ENCODE results near the gene TNRC6A. TPM values are rescaled to one million over a fixed set of nuclear protein-coding genes. Genes with fewer than 3 reads are reported as not detected.

Gene TNRC6A
- total and polyA plus RNA-seq, 9 of the 15 experiments (the other 6 are each of a cell fraction or from before 2014, with no cell fraction given), result 3.4 to 32.1 (median 26.6) TPM

DNA sequence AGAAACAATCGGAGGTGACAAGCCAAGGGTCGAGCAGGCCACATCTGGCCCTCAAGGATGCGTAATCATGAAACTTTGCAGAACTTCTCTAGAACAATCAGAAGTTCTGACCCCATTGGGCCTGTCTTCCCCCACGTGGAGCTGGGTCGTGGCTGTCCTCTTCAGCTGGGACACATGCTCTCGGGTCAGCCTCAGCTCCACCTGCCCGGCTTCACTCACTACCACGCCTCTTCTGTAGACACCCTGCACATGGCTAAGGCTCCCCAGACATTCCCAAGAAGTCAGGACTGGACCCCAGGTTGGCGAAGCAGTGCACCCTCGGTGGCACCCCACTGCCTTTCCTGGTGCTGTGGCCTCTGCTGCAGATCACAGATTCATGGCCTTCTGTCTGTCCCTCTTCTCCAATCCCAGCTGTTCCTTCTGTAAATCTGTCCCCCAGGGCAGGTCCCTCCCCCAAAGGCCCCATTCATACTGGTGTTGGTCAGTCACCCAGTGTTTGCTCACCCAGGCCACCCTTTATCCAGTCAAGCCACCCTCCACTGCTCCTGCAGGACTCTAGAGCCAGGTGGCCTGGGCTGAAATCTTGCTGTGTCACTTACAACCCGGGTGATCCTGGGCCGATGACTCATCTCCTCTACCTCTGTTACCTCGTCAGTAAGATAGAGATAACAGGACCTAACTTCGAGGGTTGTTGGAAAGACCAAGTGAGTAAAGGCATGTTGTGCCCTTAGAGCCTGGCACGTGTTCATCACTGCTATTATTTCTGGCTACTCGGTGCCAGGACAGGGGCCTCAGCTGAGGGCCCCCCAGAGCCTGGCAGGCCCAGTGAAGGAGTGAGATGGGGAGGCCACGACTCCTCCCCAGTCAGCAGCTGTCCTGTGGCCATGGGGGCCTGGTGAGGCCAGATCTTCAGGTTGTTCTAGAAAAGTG, 114.9 kb downstream of the TNRC6A start (continued):
- TF ChIP-seq SREBF1 (IDR thresholded peaks at IDR 0.05; ENCODE audit: borderline replicate concordance, low read depth, low read length) (no peak), SP2 (IDR thresholded peaks at IDR 0.05; ENCODE audit: extremely low read depth, low read depth, low read length, poor library complexity, severe bottlenecking) (no peak), KAT8 (IDR thresholded peaks at IDR 0.05; ENCODE audit: low read depth) (no peak), GTF2E2 (tag; IDR thresholded peaks at IDR 0.05) (no peak), KDM2B (CRISPR knock-in tag; IDR thresholded peaks at IDR 0.05) (no peak), SMARCA5 (IDR thresholded peaks at IDR 0.05) (0 out of 2 replicates have a peak, but pooled peaks have one; percentile 42), ILK (tag; IDR thresholded peaks at IDR 0.05; ENCODE audit: borderline replicate concordance, low read depth) (no peak), HINFP (tag; conservative IDR thresholded peaks at IDR 0.05; ENCODE audit: low read depth) (no peak), CXXC5 (CRISPR knock-in tag; IDR thresholded peaks at IDR 0.05) (peak; percentile 59), MAZ (CRISPR knock-in tag; conservative IDR thresholded peaks at IDR 0.05 in 1 of 2, IDR thresholded peaks at IDR 0.05 in 1 of 2) (peak in 1 of 2 experiments; percentile 50; a peak in 1 of 4 replicates), MEF2D (tag; conservative IDR thresholded peaks at IDR 0.05; ENCODE audit: low read depth) (0 out of 2 replicates have a peak, but pooled peaks have one; percentile 22), MCM3 (IDR thresholded peaks at IDR 0.05) (no peak), KLF16 (IDR thresholded peaks at IDR 0.05) (peak; percentile 76), ZNF263 (CRISPR knock-in tag; IDR thresholded peaks at IDR 0.05; ENCODE audit: borderline replicate concordance) (no peak), KLF6 (CRISPR knock-in tag; IDR thresholded peaks at IDR 0.05; ENCODE audit: borderline replicate concordance) (no peak), MYNN (IDR thresholded peaks at IDR 0.05) (peak; percentile 69; the same call in 1 of the 2 replicates), MYNN (CRISPR knock-in tag; IDR thresholded peaks at IDR 0.05) (no peak), IRF2 (CRISPR knock-in tag; IDR thresholded peaks at IDR 0.05) (no peak), MYC (IDR thresholded peaks at IDR 0.05; ENCODE audit: low read depth, low read length) (peak; percentile 71), MYC (CRISPR knock-in tag; IDR thresholded peaks at IDR 0.05; ENCODE audit: borderline replicate concordance, low read depth) (no peak), KDM1A (IDR thresholded peaks at IDR 0.05) (peak; percentile 97 to 98), MTA2 (IDR thresholded peaks at IDR 0.05; ENCODE audit: low read depth) (peak; percentile 47), NBN (IDR thresholded peaks at IDR 0.05; ENCODE audit: low read depth) (peak; percentile 62; the same call in 1 of the 2 replicates), SMAD2 (IDR thresholded peaks at IDR 0.05; ENCODE audit: low read depth, low read length) (no peak), E4F1 (CRISPR knock-in tag; IDR thresholded peaks at IDR 0.05; ENCODE audit: borderline replicate concordance) (no peak)
